Measurements from ENCODE around the gene SDCBP2.

The SDCBP2 gene

GRCh38 chr20:1328680-1329330 lies at the start of gene SDCBP2:
TSS of gene SDCBP2 (minus strand) at chr20:1329139. CDS start at chr20:1320416, 8,723 bp downstream.
- DNase-seq (ENCODE audit: low read depth): no peak

GRCh38 chr20:1378735-1379125 lies 49.8 kb upstream of the SDCBP2 start:
- no peak for DNase-seq (ENCODE audit: low read depth)

GRCh38 chr20:1377984-1378734 lies 49.2 kb upstream of the SDCBP2 start:
- no peak for DNase-seq (ENCODE audit: low read depth)

GRCh38 chr20:1377341-1377871 lies 48.5 kb upstream of the SDCBP2 start:
- DNase-seq (ENCODE audit: low read depth): no peak

- DNase-seq (ENCODE audit: low read depth): no peak
These were observed 47.7 kb upstream of the SDCBP2 start for GRCh38 chr20:1376408-1377270.

GRCh38 chr20:1376007-1376406 lies 47.1 kb upstream of the SDCBP2 start:
- no peak for DNase-seq (ENCODE audit: low read depth)

GRCh38 chr20:1375515-1375914 lies 46.6 kb upstream of the SDCBP2 start:
- DNase-seq (ENCODE audit: low read depth): no peak

GRCh38 chr20:1374246-1374645 lies 45.3 kb upstream of the SDCBP2 start:
- no peak for DNase-seq (ENCODE audit: low read depth)

- no peak for DNase-seq (ENCODE audit: low read depth)
These were observed 44.7 kb upstream of the SDCBP2 start for GRCh38 chr20:1373614-1374013.

GRCh38 chr20:1373036-1373435 lies 44.1 kb upstream of the SDCBP2 start:
- DNase-seq (ENCODE audit: low read depth): no peak

GRCh38 chr20:1371830-1372539 lies 43.0 kb upstream of the SDCBP2 start:
- no peak for DNase-seq (ENCODE audit: low read depth)

- DNase-seq (ENCODE audit: low read depth): no peak
These were observed 42.4 kb upstream of the SDCBP2 start for GRCh38 chr20:1371202-1371782.

- no peak for DNase-seq (ENCODE audit: low read depth)
These were observed 41.7 kb upstream of the SDCBP2 start for GRCh38 chr20:1370548-1371110.

- no peak for DNase-seq (ENCODE audit: low read depth)
These were observed 41.0 kb upstream of the SDCBP2 start for GRCh38 chr20:1369970-1370369.

GRCh38 chr20:1368448-1369199 lies 39.7 kb upstream of the SDCBP2 start:
- DNase-seq (ENCODE audit: low read depth): no peak

GRCh38 chr20:1367479-1367878 lies 38.5 kb upstream of the SDCBP2 start:
- no peak for DNase-seq (ENCODE audit: low read depth)

GRCh38 chr20:1364106-1364505 lies 35.2 kb upstream of the SDCBP2 start:
- no peak for DNase-seq (ENCODE audit: low read depth)

- no peak for DNase-seq (ENCODE audit: low read depth)
These were observed 34.6 kb upstream of the SDCBP2 start for GRCh38 chr20:1363522-1363921.

GRCh38 chr20:1362484-1362883 lies 33.5 kb upstream of the SDCBP2 start:
- DNase-seq (ENCODE audit: low read depth): no peak

GRCh38 chr20:1360094-1360846 lies 31.3 kb upstream of the SDCBP2 start:
- DNase-seq (ENCODE audit: low read depth): no peak
